BJ (cell line): ENCODE data around the gene FGD4. TPM values are rescaled to one million over a fixed set of nuclear protein-coding genes. Genes with fewer than 3 reads are reported as not detected.
A peak's percentile ranks its signal among the peaks of the same experiment; 100 is the strongest.
"Not testable (repeated sequence)": the region's sequence is repeated elsewhere in the genome, so short reads cannot be mapped to it uniquely, and the experiment has no call there.

Experiments
- CTCF ChIA-PET: fragments of 350-600 bp; formaldehyde crosslinking; extraction: SDS; loops from one replicate; lab custom pipeline; 2021; ENCODE audit warnings: antibody characterized with exemption, inconsistent platforms; lab: Yijun Ruan, JAX
- POLR2A ChIA-PET: fragments of 300-600 bp; sonication (Branson Sonifier 250); formaldehyde crosslinking; extraction: SDS; loops from one replicate; lab custom pipeline; 2021; ENCODE audit warnings: antibody characterized with exemption; lab: Charles Lee
- DNase-seq: peaks from one replicate; pipeline ENCODE4 v3.0.0-alpha.2; 2011; ENCODE audit warnings: low read depth
- H3K27me3 ChIP-seq: 2 replicates; pipeline ENCODE4 v1.6.0; 2011; ENCODE audit warnings: low read length; ENCODE audit not compliant: control insufficient read depth, insufficient read depth
- H3K36me3 ChIP-seq: 2 replicates; pipeline ENCODE4 v1.5.1; 2011; ENCODE audit warnings: low read length; ENCODE audit not compliant: control insufficient read depth, insufficient read depth
- H3K4me3 ChIP-seq: 2 replicates; pipeline ENCODE4 v1.5.1; 2011; ENCODE audit warnings: low read depth, mild to moderate bottlenecking, control low read depth, low read length
- polyA plus RNA-seq: library from polyadenylated mRNA; depleted of rRNA; stranded (reverse); fragments of >200 nt; gene quantifications from 2 replicates; pipeline ENCODE4 v1.2.3, GENCODE V29; 2011
- TF ChIP-seq, protein P1 (sequence below): IDR thresholded peaks from 2 replicates; pipeline ENCODE4 v1.5.1; 2011; ENCODE audit warnings: low read depth, mild to moderate bottlenecking, control low read depth, inconsistent platforms, low read length, moderate library complexity; ENCODE audit not compliant: insufficient read depth

The FGD4 gene
- polyA plus RNA-seq, 1 experiment, result 11.1 TPM

DNA sequence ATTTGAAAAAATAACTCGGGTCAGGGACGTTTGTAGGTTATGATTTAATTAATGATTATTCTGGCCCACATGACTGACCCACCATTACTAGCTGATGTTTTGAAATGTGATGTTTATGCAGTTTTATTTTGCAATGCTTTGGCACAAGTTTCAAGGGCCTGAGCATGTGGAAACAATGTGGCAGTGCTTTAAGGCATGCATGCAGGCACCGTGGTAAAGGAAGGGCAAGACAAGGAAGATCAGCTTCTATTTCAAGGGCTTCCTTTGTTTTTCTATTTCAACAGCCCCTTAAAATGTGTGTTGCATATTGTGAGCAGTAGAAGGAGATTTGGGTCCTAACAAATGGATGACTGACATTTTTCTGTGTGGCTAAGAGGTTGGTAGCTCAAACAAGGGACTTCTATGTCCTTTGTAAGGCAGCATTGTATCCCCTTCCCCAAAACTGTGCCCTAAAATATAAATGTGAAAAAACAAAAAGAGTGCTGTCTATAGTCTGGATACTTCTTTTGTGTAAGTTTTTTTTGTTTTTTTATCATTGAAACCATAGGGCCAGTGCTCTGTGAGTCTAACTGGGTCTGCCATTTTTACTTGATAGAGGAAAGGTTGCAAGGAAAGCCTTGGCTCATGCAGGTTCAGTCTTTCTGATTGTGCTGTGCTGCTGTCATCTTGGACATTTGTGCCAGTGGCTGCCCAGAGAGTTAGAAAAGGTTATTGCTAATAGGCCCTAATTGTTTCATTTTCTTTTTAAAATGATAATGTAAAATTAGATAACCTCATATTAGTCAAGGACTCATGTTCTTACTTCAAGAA is 103.5 kb downstream of the FGD4 start:
- ChIA-PET CTCF (interaction anchor here (0.7 kb wide), 1 partner anchor 170 kb away, joined by 3 read pairs; no protein-coding TSS in a partner anchor), POLR2A (interaction anchor here (1.4 kb wide), 1 partner anchor 31 kb away, joined by 4 read pairs; no protein-coding TSS in a partner anchor)
- no peaks in the 10 kb centered on the region for H3K27me3 ChIP-seq
- no peaks in the 10 kb centered on the region for H3K36me3 ChIP-seq
- TF ChIP-seq, protein P1, sequence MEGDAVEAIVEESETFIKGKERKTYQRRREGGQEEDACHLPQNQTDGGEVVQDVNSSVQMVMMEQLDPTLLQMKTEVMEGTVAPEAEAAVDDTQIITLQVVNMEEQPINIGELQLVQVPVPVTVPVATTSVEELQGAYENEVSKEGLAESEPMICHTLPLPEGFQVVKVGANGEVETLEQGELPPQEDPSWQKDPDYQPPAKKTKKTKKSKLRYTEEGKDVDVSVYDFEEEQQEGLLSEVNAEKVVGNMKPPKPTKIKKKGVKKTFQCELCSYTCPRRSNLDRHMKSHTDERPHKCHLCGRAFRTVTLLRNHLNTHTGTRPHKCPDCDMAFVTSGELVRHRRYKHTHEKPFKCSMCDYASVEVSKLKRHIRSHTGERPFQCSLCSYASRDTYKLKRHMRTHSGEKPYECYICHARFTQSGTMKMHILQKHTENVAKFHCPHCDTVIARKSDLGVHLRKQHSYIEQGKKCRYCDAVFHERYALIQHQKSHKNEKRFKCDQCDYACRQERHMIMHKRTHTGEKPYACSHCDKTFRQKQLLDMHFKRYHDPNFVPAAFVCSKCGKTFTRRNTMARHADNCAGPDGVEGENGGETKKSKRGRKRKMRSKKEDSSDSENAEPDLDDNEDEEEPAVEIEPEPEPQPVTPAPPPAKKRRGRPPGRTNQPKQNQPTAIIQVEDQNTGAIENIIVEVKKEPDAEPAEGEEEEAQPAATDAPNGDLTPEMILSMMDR, result no peak
- DNase-seq, result peak; percentile 57
- H3K4me3 ChIP-seq, result peak overlapping the region; percentile 24

DNA sequence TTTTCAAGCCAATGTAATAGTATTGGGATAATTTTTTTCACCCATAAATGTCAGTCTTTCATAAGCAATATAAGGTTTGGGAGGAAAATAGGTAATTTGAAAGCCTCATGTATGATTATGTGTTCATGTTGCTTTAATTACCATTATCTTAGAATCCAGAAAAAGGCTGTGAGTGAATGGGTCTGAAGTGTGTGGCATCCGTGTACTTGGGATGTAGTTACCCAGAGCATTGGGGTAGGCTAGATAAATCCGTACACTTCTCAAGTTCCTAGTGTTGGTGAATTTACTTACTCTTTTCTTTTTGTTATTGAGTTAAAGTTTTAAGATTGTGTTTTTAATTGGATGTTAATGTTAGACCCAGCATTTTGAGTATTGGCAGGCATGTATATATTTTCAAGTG is 104.4 kb downstream of the FGD4 start:
- no peak for DNase-seq
- Histone ChIP-seq H3K36me3 (no peaks in the 10 kb centered on the region), H3K4me3 (no peak overlapping the region), H3K27me3 (no peaks in the 10 kb centered on the region)
- ChIA-PET POLR2A (no interaction called here), CTCF (no interaction called here)
- TF ChIP-seq, protein P1, result no peak

DNA sequence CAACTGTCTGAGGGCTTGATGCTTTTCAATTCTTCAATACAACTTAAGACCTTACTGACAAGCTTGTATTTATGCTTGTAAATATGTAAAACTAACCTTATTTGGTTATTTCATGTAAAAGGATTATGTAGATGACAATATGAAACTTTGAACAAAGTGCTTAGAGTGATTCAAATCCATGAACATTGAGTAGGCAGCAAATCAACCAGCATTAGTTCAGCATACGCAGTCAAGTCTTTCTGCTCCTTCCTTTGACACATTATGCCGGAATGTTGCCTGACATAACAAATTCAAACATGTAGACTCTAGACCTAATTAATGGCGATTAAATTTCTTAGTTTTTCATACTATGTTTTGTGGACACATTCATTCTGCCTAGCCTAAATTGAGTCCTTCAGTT is 105.2 kb downstream of the FGD4 start:
- Histone ChIP-seq H3K27me3 (peaks cover 2% of the 10 kb centered on the region; the same call in 1 of the 2 replicates), H3K4me3 (no peak overlapping the region), H3K36me3 (no peaks in the 10 kb centered on the region)
- CTCF ChIA-PET, result no interaction called here
- POLR2A ChIA-PET, result no interaction called here
- DNase-seq, result no peak
- TF ChIP-seq, protein P1, result no peak

DNA sequence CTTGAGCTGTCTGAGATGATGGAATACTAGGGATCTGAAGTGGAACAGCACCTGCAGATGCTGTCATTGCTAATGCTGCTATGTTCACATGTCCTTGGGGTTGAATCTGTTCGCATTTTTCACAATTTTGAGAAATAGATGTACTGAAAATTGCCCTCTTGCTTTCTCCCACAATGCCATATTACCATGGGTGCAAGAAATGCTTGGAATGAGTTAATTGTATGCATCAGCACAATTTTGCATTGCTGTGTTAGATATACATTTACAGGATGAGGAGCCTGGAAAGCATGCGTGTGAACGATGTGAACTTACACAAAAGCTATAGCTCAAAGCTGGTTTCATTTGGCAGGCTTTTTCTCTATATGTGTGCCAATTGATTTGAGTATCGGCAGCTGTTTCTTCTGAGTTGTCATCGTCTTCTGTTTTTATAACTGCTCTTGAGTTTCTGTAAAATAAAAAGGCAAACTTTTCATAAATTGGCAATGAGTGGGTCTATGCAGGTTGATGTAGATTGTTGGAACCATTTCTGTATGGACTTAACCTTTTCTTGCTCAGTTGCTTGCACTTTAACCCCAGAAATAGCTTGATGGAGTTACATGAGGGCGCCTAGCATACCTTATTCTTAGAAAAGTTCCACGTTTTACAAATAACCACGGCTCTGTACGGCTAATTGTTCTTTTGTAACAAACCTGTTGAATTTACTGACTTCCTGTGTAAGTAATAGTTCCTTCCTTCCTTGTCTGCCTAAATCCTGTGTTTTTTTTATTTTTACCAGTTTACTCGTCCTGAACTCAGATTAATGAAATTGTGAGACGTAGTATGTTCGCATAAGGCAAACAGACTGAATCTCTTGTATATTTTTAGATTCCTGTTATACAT is 105.9 kb downstream of the FGD4 start:
- TF ChIP-seq, protein P1, result no peak
- ChIA-PET POLR2A (no interaction called here), CTCF (no interaction called here)
- DNase-seq, result no peak
- Histone ChIP-seq H3K27me3 (peaks cover 3% of the 10 kb centered on the region; the same call in 1 of the 2 replicates), H3K36me3 (no peaks in the 10 kb centered on the region), H3K4me3 (no peak overlapping the region)

DNA sequence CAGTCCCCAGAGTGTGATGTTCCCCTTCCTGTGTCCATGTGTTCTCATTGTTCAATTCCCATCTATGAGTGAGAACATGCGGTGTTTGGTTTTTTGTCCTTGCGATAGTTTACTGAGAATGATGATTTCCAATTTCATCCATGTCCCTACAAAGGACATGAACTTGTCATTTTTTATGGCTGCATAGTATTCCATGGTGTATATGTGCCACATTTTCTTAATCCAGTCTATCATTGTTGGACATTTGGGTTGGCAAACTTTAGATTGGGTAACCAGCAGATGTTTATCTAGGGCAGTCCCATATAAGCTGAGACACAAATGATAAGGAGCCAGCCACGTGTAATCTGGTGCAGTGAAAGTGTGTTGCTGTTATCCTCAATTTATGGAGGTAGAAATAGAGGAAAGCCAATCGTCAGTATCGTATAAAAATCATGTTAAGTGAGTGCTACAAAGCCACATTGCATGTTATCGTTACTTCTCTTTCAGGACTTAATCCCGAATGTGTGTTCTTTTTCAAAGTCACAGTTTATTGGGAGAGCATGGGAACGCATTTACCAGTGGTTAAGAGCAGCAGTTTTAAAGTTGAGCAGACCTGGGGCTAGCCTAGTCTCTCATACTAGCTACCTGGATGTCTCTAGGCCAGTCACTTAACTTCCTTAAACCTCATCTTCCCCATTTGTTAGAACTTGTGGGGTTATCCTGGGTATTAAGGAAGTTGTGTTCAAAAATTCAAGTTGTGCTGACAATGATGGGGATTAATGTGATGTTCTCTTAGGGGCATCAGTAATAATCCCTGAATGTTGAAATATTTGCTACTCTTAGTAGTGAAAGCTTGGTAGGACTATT is 108.0 kb downstream of the FGD4 start:
- POLR2A ChIA-PET, H3K4me3 ChIP-seq, DNase-seq, H3K36me3 ChIP-seq, H3K27me3 ChIP-seq, CTCF ChIA-PET: not testable (repeated sequence)
